GM21576 (cell line): ENCODE data around the gene GIMAP5.

Experiments
- ATAC-seq: cut with Tn5 transposase; IDR thresholded peaks from one replicate; pipeline ENCODE4 v1.9.1; 2021; ENCODE audit warnings: mild to moderate bottlenecking, moderate library complexity; ENCODE audit not compliant: unreplicated experiment

GIMAP5 gene

DNA sequence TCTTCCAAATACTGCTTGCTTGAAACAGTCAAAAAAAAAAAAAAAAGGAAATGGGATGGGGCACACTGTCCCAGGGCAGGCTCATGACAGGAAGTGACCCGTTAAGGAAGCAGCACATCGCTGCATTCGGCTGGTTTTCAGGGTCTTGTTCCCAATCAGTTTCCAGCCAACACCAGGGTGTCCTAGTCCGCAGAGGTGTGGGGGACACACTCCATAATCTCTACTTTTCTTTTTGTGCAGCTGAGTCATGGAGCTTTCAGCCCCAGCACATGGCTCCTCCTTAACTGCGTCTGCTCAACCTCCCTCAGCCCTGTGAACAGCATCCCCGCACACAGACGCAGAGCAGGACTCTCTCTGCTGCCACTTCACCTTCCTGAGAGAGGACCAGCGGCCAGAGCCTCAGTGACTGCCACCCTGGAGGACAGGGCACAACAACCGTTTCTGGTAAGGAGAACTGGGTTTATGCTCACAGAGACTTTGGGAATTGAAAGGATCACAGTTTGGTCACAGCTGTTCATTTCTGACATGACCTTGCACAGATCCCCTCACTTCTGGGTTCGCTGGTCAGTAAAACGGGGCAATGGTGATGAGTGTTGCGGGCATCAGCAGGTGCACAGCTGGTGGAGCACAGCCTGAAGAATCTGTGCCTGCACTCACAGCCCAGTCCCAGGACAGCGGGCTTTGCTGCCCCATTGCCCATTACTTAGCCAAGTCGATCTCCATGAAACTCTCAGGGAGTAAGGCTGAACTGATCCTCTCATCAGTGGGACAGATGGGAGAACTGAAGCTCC lies at the start of gene GIMAP5:
GIMAP5 (plus strand) TSS at position 154 of the 791 bp plus-strand sequence. CDS start 3,467 bp downstream, outside the sequence.
- peak; percentile 81 for ATAC-seq

DNA sequence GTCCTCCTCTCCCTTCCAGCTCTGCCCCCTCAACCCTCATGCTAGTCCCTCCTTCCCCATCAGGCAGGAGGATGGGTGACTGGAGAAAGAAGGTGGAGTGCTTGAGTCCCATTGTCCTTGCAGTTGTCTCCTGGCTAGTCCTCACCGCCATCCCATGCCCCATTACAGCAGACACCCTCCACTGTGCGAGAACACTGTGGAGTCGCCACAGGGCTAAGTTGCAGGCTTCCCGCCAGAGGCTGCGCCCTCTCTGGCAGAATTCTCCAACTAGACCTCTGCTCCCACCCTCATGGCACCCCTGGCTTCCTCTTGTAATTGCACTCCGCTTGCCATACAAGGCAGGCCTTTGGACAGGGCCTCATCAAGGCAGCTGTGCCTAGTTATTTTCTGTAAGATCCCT lies 48.6 kb upstream of the GIMAP5 start:
- no peak for ATAC-seq

DNA sequence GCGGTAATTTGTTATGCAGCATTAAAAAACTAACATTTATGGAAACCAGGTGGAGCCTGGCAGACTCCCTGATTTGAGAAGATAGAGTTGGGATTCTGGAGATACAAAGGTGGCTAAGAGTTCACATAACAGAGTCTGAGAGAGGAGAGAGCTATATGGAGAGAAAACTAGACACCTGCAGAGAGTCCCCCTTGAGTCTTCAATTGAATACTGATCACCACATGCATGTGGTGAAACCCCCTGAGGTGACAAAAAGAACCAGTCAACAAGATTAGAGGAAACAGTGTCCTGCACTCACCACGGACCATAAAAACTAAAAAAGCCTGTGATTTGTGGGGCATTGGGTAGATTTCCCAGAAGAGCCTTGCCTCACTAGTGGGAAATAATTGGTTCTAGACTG lies 41.6 kb upstream of the GIMAP5 start:
- ATAC-seq, result no peak

DNA sequence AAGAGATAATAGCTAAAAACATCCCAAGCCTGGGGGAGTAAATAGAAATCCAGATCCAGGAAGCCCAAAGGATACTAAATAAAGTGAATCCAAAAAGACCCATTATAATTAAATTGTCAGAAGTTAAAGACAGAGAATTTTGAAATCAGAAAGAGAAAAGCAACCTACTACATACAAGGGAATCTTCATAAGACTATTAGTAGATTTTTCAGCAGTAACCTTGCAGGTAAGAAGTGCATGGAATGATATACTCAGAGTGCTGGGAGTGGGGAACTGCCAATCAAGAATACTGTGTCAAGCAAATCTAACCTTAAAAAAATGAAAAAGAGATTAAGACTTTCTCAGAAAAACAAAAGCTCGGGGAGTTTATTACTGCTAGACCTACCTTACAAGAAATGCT lies 34.0 kb upstream of the GIMAP5 start:
- no peak for ATAC-seq

DNA sequence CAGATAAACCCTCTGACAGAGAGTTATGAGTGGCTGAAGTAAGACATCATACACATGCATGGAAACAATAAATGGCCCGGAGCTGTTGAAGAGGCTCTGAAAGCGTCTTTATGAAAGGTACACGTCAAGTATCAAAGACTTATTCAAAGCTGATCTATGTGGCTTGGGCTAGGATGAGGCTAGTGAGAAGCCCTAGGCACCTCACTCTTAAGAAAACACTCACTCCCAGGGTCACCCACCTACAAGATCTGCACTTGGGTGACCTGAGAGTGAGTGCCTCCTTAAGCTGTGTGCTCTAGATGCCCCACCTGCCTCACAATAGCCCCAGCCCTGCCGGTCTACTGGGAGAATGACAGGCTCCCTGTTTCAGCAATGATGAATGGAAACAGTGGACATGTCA lies 21.9 kb upstream of the GIMAP5 start:
- ATAC-seq, result no peak

DNA sequence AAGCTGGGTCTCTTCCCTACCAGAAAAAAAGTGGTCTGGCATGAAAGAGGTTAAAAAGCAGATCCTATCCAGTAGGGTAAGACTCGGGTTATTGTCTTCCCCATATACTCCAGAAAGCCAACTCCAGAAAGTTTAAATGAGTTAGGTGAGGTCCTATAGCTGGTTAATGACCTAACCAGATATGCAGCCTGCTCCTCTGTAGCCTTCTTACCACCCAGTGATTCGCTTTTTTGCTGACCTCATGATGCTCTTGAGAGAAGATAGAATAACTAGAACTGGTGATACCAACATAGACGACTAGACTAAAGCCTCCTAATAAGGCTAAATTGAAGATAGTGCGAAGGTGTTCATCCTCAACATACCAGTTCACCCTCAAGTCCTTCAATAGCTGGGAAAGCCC lies 21.5 kb upstream of the GIMAP5 start:
- no peak for ATAC-seq

DNA sequence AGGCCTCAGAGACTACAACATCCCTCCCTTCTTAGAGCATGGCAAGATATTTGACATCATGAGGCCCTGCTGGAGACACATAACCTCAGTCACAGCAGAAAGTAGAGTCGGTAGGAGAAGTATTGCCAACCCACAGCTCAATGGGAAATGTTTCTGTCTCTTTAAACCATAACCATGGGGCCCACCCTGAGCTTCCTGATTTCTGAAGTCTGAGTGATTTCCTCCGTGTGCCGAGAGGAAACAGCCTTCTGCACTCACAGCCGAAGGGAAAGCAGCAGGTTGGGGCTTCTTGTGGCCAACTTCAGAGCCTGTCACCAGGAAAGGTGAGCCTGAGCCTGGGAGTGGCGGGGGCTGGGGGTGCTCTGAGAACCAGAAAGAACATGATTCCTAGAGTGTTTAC lies 20.9 kb upstream of the GIMAP5 start, which contains the start of gene GIMAP1:
GIMAP1 (plus strand) TSS at position 246 of the 400 bp plus-strand sequence. CDS start 2,435 bp downstream, outside the sequence.
- ATAC-seq, result peak; percentile 72

DNA sequence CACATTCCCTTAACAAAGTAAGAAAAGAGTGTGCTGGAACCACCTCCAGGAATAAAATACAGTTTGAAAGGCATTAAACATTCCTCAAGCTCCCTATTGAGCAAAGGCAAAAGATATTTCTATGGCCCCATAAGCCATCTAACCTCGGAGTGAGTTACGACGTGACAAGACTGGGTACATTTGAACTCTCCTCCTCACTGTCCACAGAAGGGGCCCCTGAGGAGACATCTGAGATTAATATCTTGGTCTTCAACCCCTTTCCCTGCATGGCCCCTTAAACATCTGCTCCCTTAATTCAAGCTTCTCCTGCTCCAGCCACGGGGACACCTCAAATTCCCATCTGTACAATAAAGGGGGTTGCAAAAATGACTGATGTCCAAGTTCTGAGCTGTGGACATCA lies 20.3 kb upstream of the GIMAP5 start:
- ATAC-seq, result no peak

DNA sequence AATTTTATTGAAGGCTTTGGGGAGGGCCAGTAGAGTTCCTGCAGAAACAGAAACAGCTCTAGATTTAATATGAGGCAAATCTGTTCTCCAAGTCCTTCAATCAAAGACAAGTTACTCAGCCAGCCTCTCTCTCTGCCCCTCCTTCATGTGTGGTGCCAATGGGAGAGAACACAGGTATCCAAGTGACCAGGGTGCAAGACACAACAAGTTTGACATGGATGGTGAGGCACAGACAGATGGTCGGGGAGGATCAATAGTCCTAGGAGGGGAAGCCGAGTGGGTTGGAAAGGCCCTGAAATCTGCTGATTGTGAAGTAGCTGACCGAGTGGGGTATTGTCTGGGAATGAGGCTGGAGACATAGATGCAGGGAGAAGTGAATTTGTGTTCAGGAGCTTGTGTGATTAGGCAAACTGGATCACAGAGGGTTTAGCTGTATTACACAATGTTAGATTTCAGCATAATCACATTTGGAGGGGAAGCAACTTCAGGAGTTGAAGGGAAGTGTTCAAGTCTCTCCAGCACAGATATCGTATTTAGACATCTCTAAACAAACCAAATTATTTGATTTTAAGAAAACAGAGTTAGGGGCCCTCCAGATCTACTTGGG lies 19.3 kb upstream of the GIMAP5 start:
- no peak for ATAC-seq

DNA sequence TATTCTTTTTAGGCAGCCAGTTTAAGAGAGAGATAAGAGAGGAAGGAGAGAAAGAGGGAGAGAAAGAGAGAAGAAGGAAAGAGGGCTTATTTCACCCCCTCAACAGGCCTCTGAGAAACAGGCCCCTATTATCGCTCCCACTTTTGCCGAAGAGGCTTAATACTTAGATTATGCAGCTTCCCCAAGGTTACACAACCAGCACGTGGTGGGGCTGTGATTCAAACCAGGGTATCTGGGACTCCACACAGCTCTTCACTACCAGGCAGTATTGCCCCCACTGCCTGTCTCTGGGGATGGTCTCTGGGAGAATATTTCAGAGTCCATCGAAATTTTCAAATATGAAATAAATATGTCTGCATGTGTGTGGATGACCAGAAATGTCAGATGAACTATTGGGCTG lies 17.8 kb upstream of the GIMAP5 start:
- ATAC-seq, result no peak

DNA sequence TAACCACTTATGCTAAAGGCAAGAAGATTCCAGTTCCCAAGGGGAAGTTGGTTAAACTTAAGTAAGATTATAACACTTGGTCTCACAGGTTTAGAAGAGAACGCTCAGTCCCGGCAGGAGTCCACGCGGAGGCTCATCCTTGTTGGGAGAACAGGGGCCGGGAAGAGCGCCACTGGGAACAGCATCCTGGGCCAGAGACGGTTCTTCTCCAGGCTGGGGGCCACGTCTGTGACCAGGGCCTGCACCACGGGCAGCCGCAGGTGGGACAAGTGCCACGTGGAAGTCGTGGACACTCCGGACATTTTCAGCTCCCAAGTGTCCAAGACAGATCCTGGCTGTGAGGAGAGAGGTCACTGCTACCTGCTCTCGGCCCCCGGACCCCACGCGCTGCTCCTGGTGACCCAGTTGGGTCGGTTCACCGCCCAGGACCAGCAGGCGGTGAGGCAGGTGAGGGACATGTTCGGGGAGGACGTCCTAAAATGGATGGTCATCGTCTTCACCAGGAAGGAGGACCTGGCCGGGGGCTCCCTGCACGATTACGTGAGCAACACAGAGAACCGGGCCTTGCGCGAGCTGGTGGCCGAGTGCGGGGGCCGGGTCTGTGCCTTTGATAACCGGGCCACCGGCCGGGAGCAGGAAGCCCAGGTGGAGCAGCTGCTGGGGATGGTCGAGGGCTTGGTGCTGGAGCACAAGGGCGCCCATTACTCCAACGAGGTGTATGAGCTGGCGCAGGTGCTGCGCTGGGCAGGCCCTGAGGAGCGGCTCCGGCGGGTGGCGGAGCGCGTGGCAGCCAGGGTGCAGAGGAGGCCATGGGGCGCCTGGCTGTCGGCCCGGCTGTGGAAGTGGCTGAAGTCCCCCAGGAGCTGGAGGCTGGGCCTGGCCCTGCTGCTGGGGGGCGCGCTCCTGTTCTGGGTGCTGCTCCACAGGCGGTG lies 17.0 kb upstream of the GIMAP5 start:
- ATAC-seq, result no peak

DNA sequence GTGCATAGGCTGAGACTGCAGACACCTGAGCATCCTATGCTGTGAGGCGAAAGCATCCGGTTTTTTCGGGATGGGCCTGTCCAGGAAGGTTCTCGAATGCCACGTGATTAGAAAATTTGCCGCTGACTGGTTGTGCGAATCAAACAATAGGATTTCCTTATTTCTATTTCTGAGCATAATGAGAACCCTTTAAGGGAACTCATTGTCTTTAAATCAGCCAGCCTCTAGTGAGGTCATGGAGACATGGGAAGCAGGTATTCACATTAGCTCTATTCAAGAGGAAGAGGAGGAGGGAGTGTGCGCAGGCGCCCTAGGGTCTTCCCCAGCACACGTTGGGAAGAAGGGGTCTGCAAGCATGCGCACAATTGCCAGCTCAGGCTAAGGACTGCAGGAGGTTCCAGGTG lies 15.2 kb upstream of the GIMAP5 start:
- ATAC-seq, result no peak

DNA sequence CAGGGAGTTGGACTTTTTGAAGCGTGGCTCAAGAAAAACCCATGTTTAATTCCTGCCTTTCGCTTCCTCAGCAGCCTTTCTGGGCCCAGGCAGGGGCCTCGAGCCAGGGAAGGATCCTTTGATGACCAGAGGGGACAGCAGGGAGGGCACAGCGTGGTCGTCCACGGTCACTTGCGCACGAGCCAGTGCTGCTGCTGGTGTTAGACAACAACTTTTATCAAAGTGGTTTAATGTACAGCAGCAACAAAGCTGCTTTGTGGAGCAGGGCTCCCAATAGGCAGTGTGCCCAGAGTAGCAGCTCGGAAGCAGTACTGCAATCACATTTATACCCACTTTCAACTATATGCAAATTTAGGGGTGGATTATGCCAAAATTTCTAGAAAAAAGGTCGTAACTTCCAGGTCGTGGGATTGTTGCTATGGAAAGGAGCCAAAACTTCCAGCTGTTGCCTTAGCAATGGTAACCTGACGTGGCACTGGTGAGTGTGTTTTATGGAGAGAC lies 14.7 kb upstream of the GIMAP5 start:
- ATAC-seq, result no peak

DNA sequence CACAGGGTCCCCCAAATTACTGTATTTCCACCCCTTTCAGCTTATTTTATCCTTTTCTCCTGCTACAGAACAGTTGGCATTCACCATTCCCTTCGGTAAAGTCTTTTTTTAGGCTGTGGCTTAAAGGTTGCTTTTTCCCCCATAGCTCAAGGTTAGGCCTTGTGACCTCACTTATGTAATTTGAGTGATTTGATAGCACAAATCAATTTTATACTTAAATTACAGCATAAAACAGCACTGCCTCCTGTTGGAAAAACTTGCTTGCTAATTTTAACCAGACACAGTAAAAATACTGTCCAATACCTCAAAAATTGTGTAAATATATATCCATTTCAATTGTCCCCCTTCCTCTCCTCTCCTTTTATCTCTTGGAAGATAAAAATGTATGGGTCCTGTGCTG lies 13.8 kb upstream of the GIMAP5 start:
- no peak for ATAC-seq

DNA sequence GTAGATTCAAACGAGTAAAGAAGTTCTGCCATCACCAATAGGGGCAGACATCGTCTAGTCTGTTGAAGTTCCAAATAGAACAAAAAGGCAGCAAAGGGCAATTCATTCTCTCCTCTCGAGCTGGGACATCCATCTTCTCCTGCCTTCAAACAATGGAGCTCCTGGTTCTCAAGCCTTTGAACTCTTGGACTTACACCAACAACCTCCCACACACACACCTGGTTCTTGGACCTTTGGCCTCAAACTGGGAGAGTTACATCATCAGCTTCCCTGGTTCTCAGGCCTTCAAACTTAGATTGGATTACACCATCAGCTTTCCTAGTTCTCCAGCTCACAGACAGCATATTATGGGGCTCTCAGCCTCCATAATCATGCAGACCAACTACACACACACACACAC lies 9.8 kb upstream of the GIMAP5 start:
- no peak for ATAC-seq

DNA sequence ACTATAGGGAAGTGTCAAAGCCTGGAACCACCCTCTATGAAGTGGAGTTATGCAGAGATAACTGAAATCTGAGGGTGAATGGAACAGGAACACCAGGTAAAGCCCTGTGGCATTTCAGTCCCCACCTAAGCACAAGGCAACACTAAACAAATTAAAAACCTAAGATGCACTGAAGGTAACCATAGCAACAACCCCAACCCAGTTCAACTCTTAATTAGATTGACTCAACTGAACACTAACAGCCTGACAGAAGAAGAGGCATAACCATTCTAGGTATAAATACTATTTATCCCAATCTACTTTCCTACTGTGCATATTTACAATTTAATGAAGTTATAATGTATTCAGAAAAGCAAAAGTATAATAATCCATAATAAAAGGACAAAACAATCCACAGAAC lies 9.2 kb upstream of the GIMAP5 start:
- ATAC-seq, result no peak

DNA sequence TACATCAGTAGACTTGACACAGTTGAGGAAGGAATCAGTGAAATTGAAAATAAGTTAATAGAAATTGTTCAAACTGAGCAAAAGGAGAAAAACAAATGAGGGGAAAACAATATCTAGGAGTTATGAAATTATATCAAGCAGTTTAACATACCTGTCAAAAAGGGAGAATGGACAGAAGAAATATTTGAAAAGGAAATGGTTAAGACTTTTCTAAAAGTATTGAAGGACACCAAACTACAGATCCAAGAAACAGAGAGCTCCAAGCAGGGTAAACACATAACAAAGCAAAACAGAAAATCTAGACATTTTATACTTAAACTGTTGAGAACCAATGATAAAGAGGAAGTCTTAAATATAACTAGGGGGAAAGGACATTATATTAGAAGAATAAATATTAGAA lies 8.6 kb upstream of the GIMAP5 start:
- ATAC-seq, result no peak

DNA sequence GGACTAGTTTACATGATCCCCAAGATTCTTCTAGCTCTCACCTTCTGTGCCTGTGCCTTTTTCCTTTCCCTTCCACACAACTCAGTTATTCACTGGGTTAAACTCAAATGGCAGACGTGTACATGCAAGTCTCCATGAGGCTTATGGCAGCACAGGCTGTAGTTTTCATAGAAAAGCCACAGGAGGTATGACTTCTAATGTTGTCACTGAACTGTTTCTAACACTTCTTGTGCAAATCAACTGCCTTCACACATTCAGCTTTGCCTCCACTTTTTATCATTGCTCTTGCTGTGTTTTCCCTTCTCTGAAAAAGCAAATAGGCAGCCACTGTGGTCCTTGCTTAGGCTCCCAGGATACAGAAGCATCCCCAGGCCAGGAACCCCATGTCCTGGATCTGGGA lies 5.3 kb upstream of the GIMAP5 start:
- ATAC-seq, result no peak

DNA sequence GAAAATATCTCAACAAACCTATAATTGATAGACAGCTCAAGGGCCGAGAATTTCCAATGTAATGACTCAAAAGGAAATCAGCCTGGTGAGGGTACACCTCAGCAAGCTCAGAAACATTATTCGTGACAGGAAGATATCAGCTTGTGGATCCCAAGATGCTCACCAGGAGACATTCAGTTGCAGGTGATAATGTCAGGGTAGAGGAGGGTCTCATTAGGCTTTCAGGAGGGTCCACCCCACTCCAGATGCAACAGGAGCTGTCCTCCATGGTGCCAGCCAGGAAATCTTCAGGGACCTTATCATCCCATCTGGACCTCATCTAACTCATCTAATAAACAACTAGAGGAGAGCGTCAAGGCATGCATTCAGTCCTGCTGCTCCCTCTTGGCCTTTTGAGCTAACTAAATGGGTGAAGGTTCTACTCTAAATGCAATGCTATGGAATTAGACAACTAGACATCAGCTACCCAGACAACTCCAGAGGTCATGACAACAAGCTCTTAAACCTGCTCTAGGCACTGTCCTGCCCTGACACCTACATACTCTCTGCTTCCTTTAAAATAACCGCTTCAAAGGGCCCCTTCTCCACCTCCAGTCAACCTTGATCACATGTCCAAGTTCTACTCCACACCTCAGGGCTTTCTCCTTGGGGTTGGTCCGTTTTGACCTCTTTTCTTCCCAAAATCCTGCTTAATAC lies 4.3 kb upstream of the GIMAP5 start:
- ATAC-seq, result no peak

DNA sequence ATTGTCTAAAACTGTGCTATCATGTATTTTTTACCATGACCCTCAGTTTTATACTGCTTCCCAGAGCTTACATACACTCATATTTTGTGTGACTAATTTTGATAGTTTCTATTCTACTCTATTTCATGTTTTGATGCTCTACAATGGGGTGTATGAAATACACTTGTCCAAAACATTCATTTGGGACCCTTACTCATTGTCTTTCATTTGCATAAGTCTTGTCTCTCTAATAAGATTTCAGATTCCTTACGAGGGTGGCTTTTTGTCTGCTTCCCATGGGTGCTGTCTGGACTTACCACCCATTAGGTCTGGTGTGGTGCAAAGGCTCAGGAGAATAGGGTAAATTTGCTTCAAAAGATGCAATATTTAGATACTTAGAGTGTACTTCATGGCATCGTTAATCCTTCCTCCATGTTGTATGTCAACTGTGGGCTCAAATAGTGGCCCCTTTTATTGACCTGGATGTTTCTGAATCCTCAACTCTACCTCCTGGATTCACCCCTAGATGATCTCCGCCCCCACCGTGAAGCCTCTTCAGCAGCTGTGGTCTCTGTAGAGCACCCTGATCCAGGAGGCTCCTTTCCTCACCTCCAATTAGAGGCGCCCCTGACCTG lies 3.6 kb upstream of the GIMAP5 start:
- ATAC-seq, result no peak
